NCI-H1436 treated with DMSO at 0.1 percent for 48 hours (cell line): ENCODE data around the gene BZW2.

Source experiments
- DNase-seq: peaks from one replicate; lab custom pipeline; 2025; lab: John Stamatoyannopoulos, UW

BZW2 gene

DNA sequence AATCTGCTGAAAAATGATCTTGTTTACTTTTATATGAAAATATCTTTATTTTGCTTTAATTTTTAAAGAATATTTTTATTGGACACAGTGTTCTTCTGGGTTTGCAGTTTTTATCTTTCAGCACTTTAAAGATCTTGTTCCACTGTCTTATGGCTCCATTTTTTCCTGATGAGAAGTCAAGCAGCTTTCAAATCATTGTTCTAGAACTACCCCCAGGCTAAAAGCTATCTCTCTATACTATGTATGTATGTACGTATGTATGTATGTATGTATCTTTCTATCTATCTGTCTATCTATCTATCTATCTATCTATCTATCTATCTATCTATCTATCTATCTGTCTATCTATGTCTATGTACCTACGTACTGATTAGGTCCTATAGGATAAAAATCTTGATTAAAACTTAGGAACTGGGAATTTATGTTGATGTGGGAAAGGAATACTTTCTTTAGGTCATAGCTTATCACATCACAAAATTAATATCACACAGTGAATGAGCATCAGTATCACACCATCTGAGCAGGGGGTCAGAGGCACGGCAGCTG lies 72.2 kb downstream of the BZW2 start:
- DNase-seq = no peak

DNA sequence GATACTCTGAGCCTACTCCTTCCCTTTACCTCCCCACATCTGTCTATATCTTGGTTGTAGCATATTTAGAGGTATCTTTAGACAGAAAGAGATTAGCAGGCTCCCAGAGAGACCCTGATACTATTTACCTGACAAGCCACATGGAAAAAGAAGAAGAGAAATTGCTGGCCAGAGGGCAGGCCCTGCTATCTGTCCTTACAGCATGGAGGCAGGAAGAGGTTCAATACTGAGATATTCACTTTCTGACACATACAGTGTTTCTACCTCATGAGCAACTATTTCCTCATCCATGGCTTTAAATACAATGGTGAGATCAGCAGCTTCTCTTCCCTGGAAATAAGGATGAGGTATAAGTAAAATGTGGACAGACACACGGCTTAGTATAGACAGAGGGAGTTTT lies 73.7 kb downstream of the BZW2 start:
- DNase-seq = no peak

DNA sequence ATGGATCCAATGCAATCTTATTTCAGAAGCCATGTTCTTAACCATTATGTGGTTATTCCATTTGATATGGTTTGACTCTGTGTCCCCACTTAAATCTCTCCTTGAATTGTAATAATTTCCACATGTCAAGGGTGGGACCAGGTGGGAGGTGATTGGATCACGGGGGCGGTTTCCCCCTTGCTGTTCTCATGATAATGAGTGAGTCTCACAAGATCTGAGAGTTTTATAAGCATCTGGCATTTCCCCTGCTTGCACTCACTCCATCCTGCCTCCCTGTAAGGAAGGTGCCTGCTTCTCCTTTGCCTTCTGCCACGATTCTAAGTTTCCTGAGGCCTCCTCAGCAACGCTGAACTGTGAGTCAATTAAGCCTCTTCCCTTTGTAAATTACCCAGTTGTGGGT lies 75.6 kb downstream of the BZW2 start:
- no peak for DNase-seq

DNA sequence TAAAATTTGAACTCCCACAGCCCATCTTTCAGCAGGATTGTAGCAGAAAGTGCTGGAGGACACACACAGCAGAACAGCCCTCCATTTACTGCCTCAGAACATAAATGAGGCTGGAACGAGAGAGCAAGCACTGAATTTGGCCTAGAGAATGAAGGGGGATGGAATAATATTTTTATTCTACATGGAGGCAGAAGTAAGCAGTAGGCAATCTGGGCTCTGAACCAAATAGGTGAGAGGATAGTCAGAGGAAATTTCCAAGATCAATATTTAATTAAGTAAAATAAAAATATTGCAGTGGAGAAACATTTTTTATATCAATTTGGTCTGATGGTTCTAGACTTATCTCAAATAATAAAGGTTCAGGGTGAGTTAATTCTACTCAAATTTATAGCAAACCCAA lies 78.4 kb downstream of the BZW2 start:
- no peak for DNase-seq

DNA sequence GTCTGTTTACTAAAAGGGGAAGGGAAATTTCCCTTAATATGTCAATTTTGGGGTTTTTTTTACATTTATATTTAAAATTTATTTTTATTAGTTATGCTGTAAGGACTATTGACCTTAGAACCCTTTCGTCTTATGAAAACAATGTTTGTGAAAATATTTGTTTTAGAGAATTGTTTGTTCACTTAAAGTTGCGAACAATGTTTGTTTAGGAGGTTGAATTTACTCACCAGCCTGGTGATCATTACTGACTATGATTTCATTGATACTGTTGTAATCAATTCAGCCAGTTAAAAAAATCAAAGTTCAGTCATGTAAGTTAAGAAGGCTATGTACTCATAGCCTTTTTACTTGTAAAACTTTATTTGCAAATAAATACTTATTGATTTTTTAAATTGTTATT lies 80.2 kb downstream of the BZW2 start:
- DNase-seq = no peak

DNA sequence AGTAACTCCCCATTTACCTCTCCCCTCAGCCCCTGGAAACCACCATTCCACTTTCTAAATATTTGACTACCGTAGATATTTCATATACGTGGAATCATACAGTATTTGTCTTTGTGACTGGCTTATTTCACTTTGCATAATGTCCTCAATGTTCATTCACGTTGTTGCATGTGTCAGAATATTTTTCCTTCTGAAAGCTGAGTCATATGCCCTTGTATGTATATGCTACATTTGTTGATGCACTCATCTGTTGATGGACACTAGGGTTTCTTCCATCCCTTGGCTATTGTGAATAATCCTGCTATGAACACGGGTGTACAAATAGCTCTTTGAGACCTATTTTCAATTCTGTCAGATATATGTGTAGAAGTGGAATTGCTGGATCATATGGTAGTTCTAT lies 81.8 kb downstream of the BZW2 start:
- DNase-seq = no peak

DNA sequence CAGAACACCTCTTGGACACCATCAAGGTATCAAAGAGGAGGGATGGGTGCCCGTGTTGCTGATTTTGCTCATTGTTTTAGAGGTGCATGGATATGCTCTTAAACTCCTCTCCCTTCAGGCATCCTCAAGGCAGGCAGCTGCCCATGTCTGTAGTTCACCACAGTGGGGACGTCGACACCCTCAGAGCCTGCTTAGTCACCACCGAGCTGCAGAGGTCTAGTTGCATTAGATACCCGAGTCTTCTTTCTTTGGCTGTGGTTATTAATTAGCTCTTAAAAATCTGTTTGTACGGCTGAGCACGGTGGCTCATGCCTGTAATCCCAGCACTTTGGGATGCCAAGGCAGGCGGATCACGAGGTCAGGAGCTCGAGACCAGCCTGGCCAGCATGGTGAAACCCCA lies 82.8 kb downstream of the BZW2 start:
- no peak for DNase-seq

DNA sequence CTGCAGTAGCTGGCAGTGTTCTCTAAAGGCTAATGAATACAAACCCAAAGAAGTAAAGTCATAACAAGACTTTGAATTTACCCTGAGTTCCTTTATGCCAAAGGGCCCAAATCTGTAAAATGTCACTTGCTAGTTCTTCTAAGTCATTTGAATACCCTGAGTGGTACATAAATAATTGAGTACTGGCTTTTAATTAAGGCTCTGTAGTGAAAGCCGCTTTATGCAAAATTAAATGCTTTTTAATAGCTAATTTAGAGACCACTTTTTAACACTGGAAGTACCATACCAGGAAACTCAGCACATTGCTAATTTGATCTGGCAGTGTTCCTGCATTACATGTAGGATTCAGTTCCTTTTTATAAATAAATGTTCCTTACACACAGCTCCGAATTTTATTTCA lies 83.6 kb downstream of the BZW2 start:
- DNase-seq = no peak

DNA sequence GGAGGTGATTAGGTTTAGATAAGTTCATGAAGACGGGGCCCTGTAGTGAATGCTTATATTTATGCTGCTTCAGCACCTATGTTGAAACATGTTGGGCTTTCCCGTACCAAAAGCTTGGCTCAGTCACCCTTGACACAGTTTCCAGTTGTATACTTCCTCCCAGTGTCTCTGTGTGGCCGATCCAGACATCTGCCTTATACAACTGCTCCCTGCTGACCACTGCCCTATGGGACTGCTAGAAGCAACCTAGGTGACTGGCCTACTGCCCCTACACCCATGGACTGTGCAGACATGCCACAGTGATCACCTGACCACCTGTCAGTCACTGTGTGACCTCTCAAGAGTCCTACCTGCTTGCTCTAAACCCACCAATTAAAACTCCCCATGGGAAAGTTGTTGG lies 85.0 kb downstream of the BZW2 start:
- DNase-seq = no peak

DNA sequence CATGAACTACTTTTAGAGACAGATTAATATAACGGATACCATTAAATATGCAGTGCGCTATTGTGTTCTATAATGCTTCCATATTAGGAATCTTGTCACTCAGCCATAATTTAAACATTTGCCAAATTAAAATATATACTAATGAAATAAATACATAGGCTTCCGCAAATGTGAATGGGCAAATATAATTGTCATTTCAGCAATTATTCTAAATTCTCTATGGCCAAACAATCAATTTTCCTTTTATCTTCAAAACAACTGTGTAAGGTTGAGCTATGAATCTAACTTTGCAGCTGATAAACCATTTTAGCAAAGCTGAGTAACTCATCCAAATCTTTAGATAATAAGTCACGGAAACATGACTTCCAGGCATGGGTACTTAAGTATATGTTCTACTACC lies 86.8 kb downstream of the BZW2 start:
- no peak for DNase-seq

DNA sequence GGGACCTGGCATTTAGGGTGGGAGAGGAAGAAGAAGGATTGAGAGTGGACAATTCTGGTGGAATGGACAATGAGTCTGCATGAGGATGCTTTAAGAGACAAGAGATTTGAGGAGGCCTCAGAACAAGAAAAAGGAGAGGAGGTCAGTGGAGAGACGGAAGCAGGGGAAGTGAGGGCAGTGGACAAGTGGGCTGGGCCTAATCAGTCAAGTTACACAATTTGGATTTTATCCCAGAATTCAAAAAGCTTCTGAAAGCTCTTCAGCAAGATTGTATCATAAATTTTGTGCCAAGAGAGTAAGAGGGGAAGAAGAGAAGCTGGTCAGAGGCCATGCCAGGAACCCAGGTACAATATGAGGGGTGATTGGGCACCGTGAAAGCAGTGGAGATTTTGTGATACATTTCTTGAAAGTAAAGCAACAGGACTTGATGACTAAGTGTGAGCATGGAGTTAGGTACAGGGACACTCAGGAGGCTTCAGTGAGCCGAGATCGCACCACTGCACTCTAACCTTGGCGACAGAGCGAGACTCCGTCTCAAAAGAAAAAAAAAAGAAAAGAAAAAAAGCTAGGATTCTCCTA lies 88.3 kb downstream of the BZW2 start:
- no peak for DNase-seq

DNA sequence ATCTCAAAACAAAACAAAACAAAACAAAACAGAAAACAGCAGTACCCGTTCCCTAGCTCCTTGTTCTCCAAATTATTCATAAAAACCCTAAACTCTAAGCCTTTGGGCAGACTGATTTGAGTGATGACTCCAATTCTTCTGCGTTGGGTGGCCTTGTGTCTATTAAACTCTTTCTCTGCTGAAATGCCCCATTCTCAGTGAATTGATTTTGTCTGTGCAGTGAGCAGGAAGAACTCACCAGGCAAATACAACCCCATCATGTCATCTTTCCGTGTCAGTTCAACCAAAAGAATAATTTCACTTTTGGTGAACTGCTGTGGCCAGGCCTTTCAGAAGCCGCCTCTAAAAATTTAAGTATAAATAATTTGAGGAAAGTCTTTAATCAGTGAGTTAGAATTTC lies 89.0 kb downstream of the BZW2 start:
- no peak for DNase-seq

DNA sequence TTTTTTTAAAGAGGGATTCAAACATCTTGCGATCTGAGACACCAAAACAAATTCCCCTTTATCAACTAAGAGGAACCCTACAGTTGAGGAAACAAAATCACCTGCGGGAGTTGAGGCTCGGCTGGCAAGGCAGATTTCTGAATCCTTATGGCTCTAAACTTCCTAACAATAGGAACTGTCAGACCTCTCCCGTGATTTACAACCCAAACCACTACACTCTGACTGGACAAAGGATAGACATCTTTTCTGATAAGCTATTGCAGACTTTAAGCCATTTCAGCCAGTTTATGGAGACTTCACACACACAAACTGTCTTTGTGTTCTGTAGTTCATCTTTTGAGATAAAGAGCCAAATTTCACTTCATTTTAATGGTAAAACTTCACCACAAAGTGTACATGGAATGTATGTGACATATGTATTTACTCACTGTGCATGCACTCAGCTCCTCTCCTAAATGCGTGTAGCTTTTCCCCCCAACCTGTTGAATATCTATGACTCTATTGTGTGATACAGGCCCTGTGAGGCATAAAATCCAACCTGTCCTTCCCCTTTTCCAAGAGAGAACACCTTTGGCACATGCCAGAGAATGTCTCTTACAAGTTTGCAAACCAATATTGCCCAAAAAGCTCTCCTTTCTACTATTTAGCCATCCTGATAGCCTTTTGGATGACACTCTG lies 92.2 kb downstream of the BZW2 start:
- no peak for DNase-seq

DNA sequence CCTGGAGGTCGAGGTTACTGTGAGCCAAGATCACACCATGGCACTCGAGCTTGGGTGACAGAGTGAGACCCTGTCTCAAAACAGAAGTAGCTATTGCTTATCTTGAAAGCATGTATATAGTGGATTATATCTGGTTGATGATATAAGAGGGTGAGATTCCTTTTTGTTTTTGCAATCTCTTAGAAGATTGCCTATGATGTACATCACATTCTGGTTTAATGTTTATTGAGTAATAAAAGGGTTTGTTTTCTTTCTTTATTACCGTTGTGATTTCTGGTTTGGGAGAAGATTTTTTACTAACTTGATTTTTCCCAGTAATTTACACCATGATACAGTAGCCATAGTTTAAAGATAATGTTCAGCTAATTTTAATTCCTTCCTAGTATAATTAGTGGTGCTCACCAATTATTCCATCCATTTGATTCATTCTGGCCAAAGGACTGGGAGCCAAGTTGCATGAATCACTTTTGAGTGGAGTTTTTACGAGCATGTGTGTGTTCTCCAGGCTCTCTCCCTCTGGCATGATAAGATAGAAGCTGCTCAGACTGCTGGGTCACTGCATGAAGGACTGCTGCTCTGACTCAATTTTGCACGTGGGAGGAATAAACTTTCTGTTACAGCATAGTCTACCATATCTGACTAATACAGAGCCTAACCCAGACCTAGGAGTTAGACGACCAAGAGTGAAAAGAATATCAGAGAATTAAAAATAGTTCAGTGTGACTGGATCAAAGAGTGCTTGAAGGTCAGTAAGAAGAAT lies 94.1 kb downstream of the BZW2 start:
- DNase-seq = no peak

DNA sequence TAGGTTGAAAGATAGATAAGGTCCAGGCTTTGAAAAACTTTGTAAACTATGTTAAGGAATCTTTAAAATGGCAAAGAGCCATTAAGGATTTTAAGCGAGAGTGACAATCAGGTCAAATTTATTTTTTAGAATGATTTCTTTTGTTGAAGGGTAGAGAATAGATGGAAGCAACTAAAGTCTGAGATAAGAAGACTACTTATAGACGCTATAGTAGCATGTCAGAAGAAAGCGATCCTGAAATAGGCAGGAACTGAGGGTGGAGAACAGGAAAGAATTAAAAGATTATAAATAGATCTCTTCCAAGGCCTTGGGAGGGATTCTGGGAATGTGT lies 94.6 kb downstream of the BZW2 start:
- no peak for DNase-seq

DNA sequence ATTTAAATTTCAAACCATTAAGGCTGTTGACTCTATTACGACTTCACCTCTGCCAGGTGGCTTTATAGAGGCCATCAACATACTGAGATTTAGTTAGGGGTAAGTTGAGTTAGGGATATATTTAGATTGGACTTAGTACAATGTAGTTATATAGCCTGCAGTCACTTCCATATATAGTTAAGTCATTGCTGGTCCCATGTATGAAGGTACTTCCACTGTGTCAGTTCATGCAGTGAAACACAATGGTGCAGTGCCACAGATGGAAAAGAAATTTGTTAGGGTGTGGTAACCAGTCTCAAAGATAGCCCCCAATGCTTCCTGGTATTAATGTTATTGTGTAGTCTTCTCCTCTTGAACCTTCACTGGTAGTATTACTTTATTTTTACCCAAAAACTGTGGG lies 95.0 kb downstream of the BZW2 start:
- DNase-seq = no peak

DNA sequence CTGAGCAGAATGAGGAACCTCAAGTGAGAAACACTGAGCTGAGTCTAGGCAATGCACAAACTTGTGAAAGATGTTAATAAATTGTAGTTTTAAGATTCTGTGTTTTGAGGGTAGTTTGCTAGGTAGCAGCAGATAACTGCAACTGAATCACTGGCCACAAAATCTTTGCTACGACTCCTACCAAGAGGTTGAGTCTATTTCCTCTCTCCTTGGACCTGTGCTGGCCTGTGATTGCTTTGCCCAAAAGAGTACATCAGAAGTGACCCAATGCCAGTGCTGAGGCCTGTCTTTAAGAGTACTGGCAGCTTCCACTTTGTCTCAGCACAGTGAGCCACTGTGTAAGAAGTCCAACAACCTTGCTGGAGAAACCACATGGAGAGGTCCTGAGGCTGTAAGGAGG lies 95.7 kb downstream of the BZW2 start:
- DNase-seq = no peak

DNA sequence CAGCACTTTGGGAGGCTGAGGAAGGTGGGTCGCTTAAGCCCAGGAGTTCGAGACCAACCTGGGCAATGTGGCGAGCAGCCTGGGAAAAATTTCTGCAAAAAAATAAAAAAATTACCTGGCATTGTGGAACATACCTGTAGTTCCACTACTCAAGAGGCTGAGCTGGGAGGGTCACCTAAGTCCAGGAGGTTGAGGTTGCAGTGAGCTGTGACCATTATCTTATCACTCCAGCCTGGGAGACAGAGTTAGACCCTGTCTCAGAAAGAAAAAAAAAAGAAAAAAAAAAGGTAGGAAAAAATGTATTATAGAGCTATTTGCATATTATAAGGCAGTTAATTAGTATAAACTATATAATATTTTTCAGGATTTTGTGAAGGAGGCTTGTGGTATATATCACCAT lies 96.6 kb downstream of the BZW2 start:
- no peak for DNase-seq

DNA sequence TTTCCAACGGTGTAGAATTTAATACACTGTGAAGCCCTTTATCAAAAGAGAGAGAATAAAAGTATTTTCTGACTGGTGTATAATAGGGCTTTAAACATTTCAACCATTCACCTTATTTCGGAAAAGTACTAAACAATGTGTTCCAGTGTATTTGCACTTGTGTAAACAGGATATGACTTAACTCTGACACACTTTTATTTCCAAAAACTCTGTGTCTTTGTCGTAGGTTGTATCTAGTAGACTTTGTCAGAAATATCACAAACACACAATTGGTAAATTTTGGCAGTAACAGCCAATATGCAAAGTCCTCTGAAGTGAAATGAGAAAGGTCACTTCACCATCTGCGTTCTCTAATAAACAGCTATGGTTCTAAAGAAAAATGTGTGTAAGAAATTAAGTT lies 97.3 kb downstream of the BZW2 start:
- no peak for DNase-seq

DNA sequence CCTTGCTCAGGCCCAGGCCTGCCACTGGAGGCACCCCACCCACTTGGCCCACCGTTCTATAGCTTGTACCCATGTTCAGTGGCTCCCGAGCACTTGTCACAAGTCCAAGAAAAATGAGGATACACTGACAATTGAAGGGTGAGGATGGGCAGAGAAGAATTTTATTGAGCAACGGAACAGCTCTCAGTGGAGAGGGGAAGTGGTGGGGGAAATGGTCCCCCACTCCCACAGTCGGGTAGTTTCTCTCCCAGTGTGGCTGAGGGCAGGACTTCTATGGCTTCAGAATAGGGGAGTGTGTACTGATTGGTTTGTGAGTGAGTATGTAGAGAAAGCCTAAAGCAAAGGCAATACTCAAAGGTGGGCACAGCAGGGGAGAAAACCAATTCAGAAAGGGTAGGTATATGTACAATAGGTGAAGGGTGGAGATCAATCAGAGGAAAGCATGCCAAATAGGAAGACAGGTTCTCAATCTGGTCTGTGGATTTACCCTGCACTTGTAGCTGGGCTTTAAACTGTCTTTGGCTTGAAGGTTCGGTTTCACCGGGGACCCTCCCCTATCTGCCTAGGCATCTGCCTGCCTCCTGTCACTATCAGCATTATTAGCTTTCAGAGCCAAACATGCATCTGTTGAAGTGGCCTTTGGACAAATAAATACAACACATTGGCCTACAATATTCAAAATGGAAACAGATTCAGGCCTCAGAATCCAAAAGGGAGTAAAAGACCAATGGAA lies 98.7 kb downstream of the BZW2 start:
- DNase-seq = no peak

DNA sequence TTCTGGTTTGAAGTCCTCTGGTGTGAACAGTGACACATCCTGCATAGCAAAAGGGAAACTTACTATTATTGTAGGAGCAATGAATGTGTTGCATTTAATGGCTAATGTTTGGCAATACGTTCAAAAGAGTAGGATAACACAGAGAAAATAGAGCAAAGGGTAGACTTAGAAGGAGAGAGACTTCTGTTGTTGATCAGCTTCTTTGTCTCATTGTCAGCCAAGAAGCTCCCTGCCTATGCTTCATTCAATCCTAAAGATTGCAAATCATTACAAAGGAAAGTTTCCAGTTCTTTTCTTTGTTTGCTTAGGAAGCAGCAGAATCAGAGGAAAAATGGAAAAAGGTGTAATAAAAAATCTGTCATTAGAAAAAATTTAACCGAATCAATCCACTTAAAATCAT lies 99.7 kb downstream of the BZW2 start:
- DNase-seq = no peak

DNA sequence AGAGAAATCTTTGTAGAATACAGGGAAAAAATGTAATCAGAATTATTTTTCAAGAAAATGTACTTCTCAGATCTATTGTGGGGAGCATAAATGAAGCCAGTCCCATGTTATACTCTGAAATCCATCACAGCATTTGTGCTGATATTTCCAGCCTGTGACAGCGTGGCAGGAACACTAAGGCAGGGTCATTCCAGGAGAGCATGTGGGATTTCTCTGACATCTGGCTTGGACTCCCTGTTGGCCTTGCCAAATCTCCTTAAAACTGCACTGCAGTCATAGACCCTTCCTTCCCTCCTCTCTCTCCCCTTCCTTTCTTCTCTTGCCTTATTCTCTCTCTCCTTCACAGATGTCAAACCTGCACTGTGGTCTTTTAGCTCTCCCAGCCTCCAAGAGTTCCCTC lies 101.1 kb downstream of the BZW2 start:
- no peak for DNase-seq
